OCI-LY3 (cell line): ENCODE measurements around the gene SELENON.

ENCODE experiments used
- H2AFZ ChIP-seq: fragments of 200-600, 300-600 bp; shearing (Covaris generic); 2 replicates; pipeline ENCODE4 v1.6.0; 2014; ENCODE audit warnings: antibody characterized with exemption, low read depth, low read length
- H3K27ac ChIP-seq: fragments of 200-600, 300-600 bp; sonication (generic); 2 replicates; pipeline ENCODE4 v1.5.1; 2014; ENCODE audit warnings: mild to moderate bottlenecking, low read length, moderate library complexity, mixed read lengths
- H3K27me3 ChIP-seq: fragments of 200-600, 300-600 bp; sonication (generic); 2 replicates; pipeline ENCODE4 v1.6.1; 2014; ENCODE audit warnings: low read depth, low read length, mixed read lengths
- H3K36me3 ChIP-seq: fragments of 200-600, 300-600 bp; sonication (generic); replicated peaks from 2 replicates; pipeline ENCODE3; 2014; ENCODE audit warnings: low read depth, low read length, mixed read lengths
- H3K4me1 ChIP-seq: fragments of 300-600, 200-600 bp; sonication (generic); 2 replicates; pipeline ENCODE4 v1.6.1; 2014; ENCODE audit warnings: low read length, mixed read lengths
- H3K4me2 ChIP-seq: fragments of 200-600, 300-600 bp; sonication (generic); 2 replicates; pipeline ENCODE4 v1.6.1; 2014; ENCODE audit warnings: low read length, mixed read lengths
- H3K4me3 ChIP-seq: fragments of 300-600, 200-600 bp; sonication (generic); 2 replicates; pipeline ENCODE4 v1.5.1; 2014; ENCODE audit warnings: antibody characterized with exemption, mild to moderate bottlenecking, low read length, moderate library complexity
- H3K79me2 ChIP-seq: fragments of 300-600, 200-600 bp; shearing (Covaris generic); 2 replicates; pipeline ENCODE4 v1.6.1; 2014; ENCODE audit warnings: mild to moderate bottlenecking, low read length, mixed read lengths
- H3K9ac ChIP-seq: fragments of 300-600, 200-600 bp; shearing (Covaris generic); 2 replicates; pipeline ENCODE4 v1.6.0; 2014; ENCODE audit warnings: mild to moderate bottlenecking, low read length, moderate library complexity
- H3K9me3 ChIP-seq: fragments of 200-600, 300-600 bp; shearing (Covaris generic); 2 replicates; pipeline ENCODE4 v1.6.1; 2014; ENCODE audit warnings: low read length, mixed read lengths; ENCODE audit not compliant: insufficient read depth
- H4K20me1 ChIP-seq: fragments of 200-600, 300-600 bp; sonication (generic); 2 replicates; pipeline ENCODE4 v1.6.1; 2016; ENCODE audit warnings: low read length, mixed read lengths; ENCODE audit not compliant: insufficient read depth
- EZH2phosphoT487 ChIP-seq: fragments of 200-600 bp; shearing (Covaris generic); IDR thresholded peaks from 2 replicates; pipeline ENCODE4 v1.6.1; 2018; ENCODE audit warnings: antibody characterized with exemption, mixed run types, low read depth
- TF ChIP-seq, protein P1 (sequence below): fragments of 200-600, 300-600 bp; sonication (generic); IDR thresholded peaks from 2 replicates; pipeline ENCODE4 v1.5.1; 2014; ENCODE audit warnings: antibody characterized with exemption, low read length, low read depth

Gene SELENON

GRCh38 chr1:25861316-25862286, 61.6 kb downstream of the SELENON start:
- no peak for TF ChIP-seq EZH2phosphoT487
- TF ChIP-seq, protein P1, sequence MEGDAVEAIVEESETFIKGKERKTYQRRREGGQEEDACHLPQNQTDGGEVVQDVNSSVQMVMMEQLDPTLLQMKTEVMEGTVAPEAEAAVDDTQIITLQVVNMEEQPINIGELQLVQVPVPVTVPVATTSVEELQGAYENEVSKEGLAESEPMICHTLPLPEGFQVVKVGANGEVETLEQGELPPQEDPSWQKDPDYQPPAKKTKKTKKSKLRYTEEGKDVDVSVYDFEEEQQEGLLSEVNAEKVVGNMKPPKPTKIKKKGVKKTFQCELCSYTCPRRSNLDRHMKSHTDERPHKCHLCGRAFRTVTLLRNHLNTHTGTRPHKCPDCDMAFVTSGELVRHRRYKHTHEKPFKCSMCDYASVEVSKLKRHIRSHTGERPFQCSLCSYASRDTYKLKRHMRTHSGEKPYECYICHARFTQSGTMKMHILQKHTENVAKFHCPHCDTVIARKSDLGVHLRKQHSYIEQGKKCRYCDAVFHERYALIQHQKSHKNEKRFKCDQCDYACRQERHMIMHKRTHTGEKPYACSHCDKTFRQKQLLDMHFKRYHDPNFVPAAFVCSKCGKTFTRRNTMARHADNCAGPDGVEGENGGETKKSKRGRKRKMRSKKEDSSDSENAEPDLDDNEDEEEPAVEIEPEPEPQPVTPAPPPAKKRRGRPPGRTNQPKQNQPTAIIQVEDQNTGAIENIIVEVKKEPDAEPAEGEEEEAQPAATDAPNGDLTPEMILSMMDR = no peak
- peaks cover 18% of the 10 kb centered on the region for H3K79me2 ChIP-seq
- no peak overlapping the region for H3K4me2 ChIP-seq
- no peak overlapping the region for H3K27ac ChIP-seq
- 0 out of 2 replicates have a peak, but pooled peaks cover 4% of the 10 kb centered on the region for H3K4me1 ChIP-seq
- H3K9ac ChIP-seq = no peak overlapping the region
- no peaks in the 10 kb centered on the region for H3K27me3 ChIP-seq
- H2AFZ ChIP-seq = no peak overlapping the region
- H3K36me3 ChIP-seq = no peaks in the 10 kb centered on the region
- no peak overlapping the region for H3K4me3 ChIP-seq
- no peaks in the 10 kb centered on the region for H4K20me1 ChIP-seq
- H3K9me3 ChIP-seq = no peaks in the 10 kb centered on the region

DNA sequence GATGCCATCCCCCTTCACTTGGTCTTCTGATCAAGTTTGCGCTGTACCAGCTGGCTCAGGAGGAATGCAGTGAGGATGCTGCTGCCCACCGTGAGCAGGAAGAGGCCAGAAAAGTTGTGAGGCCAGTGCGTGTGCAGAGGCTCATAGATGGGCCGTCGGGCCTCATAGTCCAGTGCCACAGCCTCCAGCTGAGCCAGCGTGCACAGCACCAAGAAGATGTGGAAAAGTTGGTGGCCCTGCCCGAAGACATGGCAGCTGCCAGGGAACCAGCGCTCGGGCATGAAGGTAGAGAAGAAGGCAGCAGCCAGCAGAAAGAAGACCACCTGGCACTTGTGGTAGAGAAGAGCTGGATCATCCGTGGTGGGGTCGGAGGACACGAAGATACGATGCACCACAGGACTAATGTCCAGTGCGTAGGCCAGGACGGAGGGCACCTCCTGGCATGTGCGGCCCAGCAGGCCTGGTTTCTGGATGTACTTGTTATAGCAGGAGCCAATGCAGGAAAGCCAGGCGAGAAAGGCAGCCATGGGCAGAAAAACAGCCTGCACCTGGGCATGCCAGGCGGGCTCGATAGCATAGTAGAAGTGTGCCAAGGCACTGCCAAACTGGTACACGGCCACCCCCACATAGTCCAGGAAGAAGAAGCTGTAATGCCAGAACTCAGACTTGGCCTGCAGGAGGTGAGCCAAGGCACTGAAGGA, 62.9 kb downstream of the SELENON start:
- no peak overlapping the region for H3K27ac ChIP-seq
- H3K9ac ChIP-seq = no peak overlapping the region
- H2AFZ ChIP-seq = no peak overlapping the region
- no peak overlapping the region for H3K4me3 ChIP-seq
- no peaks in the 10 kb centered on the region for H3K9me3 ChIP-seq
- no peaks in the 10 kb centered on the region for H3K36me3 ChIP-seq
- TF ChIP-seq, protein P1 = no peak
- no peak for TF ChIP-seq EZH2phosphoT487
- H3K4me1 ChIP-seq = 0 out of 2 replicates have a peak, but pooled peaks cover 4% of the 10 kb centered on the region
- no peaks in the 10 kb centered on the region for H3K27me3 ChIP-seq
- no peak overlapping the region for H3K4me2 ChIP-seq
- no peaks in the 10 kb centered on the region for H4K20me1 ChIP-seq
- peaks cover 11% of the 10 kb centered on the region for H3K79me2 ChIP-seq

DNA sequence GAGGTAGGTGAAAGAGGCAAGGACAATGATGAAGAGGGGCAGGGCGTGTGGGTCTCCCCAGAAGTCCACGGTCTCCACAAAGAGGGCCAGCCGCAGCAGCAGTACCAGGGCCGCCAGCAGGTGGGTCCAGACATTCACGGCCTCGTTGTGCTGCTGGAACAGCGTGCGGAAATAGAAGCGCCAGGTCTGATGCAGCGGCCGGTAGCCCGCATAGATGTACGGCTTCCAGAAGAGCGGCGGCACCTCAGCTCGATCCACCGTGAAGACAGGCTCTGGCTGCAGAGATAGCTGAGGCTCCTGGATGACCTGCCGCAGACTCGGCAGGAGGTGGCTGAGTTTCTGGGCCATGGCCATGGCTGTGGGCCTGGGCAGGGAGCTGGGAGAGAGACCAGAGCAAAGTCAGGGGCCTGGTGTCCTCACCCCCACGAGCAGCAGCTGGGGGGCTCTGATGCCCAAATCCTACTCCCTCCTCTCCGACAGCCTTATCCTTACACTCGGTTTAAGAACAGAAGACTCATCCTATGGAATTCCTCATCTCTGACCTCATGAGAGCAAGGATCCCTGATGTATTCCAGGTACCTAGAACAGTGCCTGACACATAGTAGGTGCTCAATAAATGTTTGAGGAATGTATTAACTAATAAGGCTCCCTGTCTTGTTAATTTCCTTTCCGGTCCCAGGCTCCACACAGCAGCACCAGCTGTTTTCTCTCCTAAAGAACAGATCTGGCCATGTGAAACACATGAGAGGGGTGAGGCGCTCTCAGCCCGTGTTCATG, 63.7 kb downstream of the SELENON start:
- H2AFZ ChIP-seq = no peak overlapping the region
- no peak overlapping the region for H3K27ac ChIP-seq
- no peak overlapping the region for H3K4me2 ChIP-seq
- no peak for TF ChIP-seq EZH2phosphoT487
- TF ChIP-seq, protein P1 = no peak
- peaks cover 5% of the 10 kb centered on the region for H3K79me2 ChIP-seq
- H3K4me1 ChIP-seq = no peaks in the 10 kb centered on the region
- H3K9me3 ChIP-seq = no peaks in the 10 kb centered on the region
- H3K9ac ChIP-seq = no peak overlapping the region
- no peaks in the 10 kb centered on the region for H3K27me3 ChIP-seq
- no peaks in the 10 kb centered on the region for H4K20me1 ChIP-seq
- H3K4me3 ChIP-seq = no peak overlapping the region
- H3K36me3 ChIP-seq = no peaks in the 10 kb centered on the region
